ENCODE measurements around the gene DIAPH1.

Gene DIAPH1

DNA sequence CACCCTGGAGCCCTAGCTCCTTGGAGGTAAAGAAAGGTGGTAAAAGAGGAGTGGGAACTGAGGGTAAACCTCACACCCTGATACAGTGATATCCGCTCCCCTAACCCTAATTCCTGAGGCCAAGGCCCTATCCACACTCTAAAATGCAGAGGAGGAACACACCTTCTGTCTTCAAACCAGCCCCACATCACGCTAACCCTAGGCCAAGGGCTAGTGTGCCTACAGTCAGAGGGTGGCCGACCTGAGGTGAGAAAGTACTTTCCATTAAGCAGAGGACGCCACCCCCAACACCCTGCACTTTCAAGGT, 17.3 kb upstream of the DIAPH1 start:
- H3F3A ChIP-seq (ENCODE audit: insufficient read depth, low read length): peaks cover 11% of the 10 kb centered on the region; the same call in 1 of the 2 replicates
- no peaks in the 10 kb centered on the region; the same call in 1 of the 2 replicates for H3K36me3 ChIP-seq (replicated peaks; ENCODE audit: insufficient read depth, low read length)
- H3K9ac ChIP-seq (ENCODE audit: low read length): peak overlapping the region; percentile 84; the same call in 1 of the 2 replicates
- H2AFZ ChIP-seq (ENCODE audit: low read length): peak overlapping the region; percentile 80
- no peaks in the 10 kb centered on the region for H3K9me3 ChIP-seq (replicated peaks; ENCODE audit: insufficient read depth, low read length)
- H3K27ac ChIP-seq (ENCODE audit: low read length): no peak overlapping the region
- peaks cover 16% of the 10 kb centered on the region for H3K4me1 ChIP-seq (ENCODE audit: low read length)
- H3K4me2 ChIP-seq (ENCODE audit: low read depth, low read length): peak overlapping the region; percentile 95
- peak overlapping the region; percentile 97 for H3K4me3 ChIP-seq (ENCODE audit: low read length)
- no peak for TF ChIP-seq EZH2phosphoT487 (IDR thresholded peaks at IDR 0.05; ENCODE audit: low read length)
- TF ChIP-seq, protein P1, sequence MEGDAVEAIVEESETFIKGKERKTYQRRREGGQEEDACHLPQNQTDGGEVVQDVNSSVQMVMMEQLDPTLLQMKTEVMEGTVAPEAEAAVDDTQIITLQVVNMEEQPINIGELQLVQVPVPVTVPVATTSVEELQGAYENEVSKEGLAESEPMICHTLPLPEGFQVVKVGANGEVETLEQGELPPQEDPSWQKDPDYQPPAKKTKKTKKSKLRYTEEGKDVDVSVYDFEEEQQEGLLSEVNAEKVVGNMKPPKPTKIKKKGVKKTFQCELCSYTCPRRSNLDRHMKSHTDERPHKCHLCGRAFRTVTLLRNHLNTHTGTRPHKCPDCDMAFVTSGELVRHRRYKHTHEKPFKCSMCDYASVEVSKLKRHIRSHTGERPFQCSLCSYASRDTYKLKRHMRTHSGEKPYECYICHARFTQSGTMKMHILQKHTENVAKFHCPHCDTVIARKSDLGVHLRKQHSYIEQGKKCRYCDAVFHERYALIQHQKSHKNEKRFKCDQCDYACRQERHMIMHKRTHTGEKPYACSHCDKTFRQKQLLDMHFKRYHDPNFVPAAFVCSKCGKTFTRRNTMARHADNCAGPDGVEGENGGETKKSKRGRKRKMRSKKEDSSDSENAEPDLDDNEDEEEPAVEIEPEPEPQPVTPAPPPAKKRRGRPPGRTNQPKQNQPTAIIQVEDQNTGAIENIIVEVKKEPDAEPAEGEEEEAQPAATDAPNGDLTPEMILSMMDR (IDR thresholded peaks at IDR 0.05; ENCODE audit: low read length): no peak
- H3K79me2 ChIP-seq (ENCODE audit: low read length): peaks cover 49% of the 10 kb centered on the region
- DNase-seq: no peak
- H3K9me2 ChIP-seq (replicated peaks; ENCODE audit: insufficient read depth, low read length): no peaks in the 10 kb centered on the region
- H4K20me1 ChIP-seq (ENCODE audit: insufficient read depth, low read length): peaks cover 4% of the 10 kb centered on the region; the same call in 1 of the 2 replicates
- H3K27me3 ChIP-seq (replicated peaks; ENCODE audit: insufficient read depth, low read length): no peaks in the 10 kb centered on the region

DNA sequence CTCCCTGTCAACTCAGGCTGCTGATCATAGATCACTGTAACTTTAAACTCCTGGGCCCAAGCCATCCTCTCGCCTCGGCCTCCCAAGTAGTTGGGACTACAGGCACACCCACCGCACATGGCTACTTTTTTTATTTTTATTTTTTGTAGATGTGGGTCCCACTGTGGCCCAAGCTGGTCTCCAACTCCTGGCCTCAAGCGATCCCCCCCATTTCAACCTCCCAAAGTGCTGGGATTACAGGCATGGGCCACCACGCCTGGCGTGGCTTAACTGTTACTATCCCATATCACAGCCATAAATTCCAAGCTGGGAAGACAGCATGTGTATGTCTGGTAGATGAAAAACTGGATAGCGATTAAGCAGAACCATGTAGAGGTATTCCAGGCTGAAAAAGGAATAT, 16.8 kb upstream of the DIAPH1 start:
- Histone ChIP-seq H3K27ac (ENCODE audit: low read length) (no peak overlapping the region), H4K20me1 (ENCODE audit: insufficient read depth, low read length) (peaks cover 4% of the 10 kb centered on the region; the same call in 1 of the 2 replicates), H3F3A (ENCODE audit: insufficient read depth, low read length) (peaks cover 11% of the 10 kb centered on the region; the same call in 1 of the 2 replicates), H3K4me2 (ENCODE audit: low read depth, low read length) (peak overlapping the region; percentile 95), H3K9me3 (replicated peaks; ENCODE audit: insufficient read depth, low read length) (no peaks in the 10 kb centered on the region), H3K36me3 (replicated peaks; ENCODE audit: insufficient read depth, low read length) (no peaks in the 10 kb centered on the region; the same call in 1 of the 2 replicates), H3K9ac (ENCODE audit: low read length) (peak overlapping the region; percentile 84; the same call in 1 of the 2 replicates), H2AFZ (ENCODE audit: low read length) (no peak overlapping the region), H3K4me1 (ENCODE audit: low read length) (peaks cover 16% of the 10 kb centered on the region), H3K4me3 (ENCODE audit: low read length) (peak overlapping the region; percentile 97), H3K9me2 (replicated peaks; ENCODE audit: insufficient read depth, low read length) (no peaks in the 10 kb centered on the region), H3K27me3 (replicated peaks; ENCODE audit: insufficient read depth, low read length) (no peaks in the 10 kb centered on the region), H3K79me2 (ENCODE audit: low read length) (peaks cover 53% of the 10 kb centered on the region)
- TF ChIP-seq, protein P1 (IDR thresholded peaks at IDR 0.05; ENCODE audit: low read length): no peak
- TF ChIP-seq EZH2 (optimal IDR thresholded peaks at IDR 0.05; ENCODE audit: low read depth, low read length) (no peak), EZH2phosphoT487 (IDR thresholded peaks at IDR 0.05; ENCODE audit: low read length) (no peak)
- no peak for DNase-seq

DNA sequence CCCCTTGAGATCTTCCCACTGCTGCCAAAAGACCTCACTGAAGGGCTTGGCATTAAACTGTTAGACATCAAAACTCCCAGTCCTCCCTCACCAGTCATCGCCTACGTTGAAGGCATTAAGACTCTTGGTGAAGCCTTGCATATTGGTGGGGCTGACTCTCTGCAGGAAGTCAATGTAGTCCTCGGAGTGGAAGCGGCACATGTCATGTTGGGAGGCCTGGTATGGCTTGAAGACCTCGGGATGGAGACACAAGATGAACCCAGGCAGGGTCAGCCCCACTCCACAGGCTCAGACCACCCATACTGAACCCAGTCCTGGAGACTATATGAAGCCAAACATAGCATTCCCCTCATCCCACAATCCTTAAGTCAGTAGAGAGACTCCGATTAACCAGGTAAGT, 15.9 kb upstream of the DIAPH1 start:
- Histone ChIP-seq H3K4me2 (ENCODE audit: low read depth, low read length) (no peak overlapping the region), H3K9me3 (replicated peaks; ENCODE audit: insufficient read depth, low read length) (no peaks in the 10 kb centered on the region), H3K36me3 (replicated peaks; ENCODE audit: insufficient read depth, low read length) (no peaks in the 10 kb centered on the region; the same call in 1 of the 2 replicates), H3K4me1 (ENCODE audit: low read length) (peaks cover 16% of the 10 kb centered on the region), H3F3A (ENCODE audit: insufficient read depth, low read length) (peaks cover 11% of the 10 kb centered on the region; the same call in 1 of the 2 replicates), H4K20me1 (ENCODE audit: insufficient read depth, low read length) (peaks cover 4% of the 10 kb centered on the region; the same call in 1 of the 2 replicates), H2AFZ (ENCODE audit: low read length) (no peak overlapping the region), H3K79me2 (ENCODE audit: low read length) (peaks cover 58% of the 10 kb centered on the region), H3K27ac (ENCODE audit: low read length) (no peak overlapping the region), H3K27me3 (replicated peaks; ENCODE audit: insufficient read depth, low read length) (no peaks in the 10 kb centered on the region), H3K4me3 (ENCODE audit: low read length) (no peak overlapping the region), H3K9me2 (replicated peaks; ENCODE audit: insufficient read depth, low read length) (no peaks in the 10 kb centered on the region), H3K9ac (ENCODE audit: low read length) (no peak overlapping the region)
- TF ChIP-seq EZH2phosphoT487 (IDR thresholded peaks at IDR 0.05; ENCODE audit: low read length) (no peak), EZH2 (optimal IDR thresholded peaks at IDR 0.05; ENCODE audit: low read depth, low read length) (no peak)
- TF ChIP-seq, protein P1 (IDR thresholded peaks at IDR 0.05; ENCODE audit: low read length): no peak
- no peak for DNase-seq
